NCI-H1092 treated with DMSO at 0.1 percent for 48 hours (cell line): Measurements from ENCODE around the gene CITED2.
"Not testable (repeated sequence)": the region's sequence is repeated elsewhere in the genome, so short reads cannot be mapped to it uniquely, and the experiment has no call there.

Source experiments
- DNase-seq: peaks from one replicate; lab custom pipeline; 2025; lab: John Stamatoyannopoulos, UW

The CITED2 gene

DNA sequence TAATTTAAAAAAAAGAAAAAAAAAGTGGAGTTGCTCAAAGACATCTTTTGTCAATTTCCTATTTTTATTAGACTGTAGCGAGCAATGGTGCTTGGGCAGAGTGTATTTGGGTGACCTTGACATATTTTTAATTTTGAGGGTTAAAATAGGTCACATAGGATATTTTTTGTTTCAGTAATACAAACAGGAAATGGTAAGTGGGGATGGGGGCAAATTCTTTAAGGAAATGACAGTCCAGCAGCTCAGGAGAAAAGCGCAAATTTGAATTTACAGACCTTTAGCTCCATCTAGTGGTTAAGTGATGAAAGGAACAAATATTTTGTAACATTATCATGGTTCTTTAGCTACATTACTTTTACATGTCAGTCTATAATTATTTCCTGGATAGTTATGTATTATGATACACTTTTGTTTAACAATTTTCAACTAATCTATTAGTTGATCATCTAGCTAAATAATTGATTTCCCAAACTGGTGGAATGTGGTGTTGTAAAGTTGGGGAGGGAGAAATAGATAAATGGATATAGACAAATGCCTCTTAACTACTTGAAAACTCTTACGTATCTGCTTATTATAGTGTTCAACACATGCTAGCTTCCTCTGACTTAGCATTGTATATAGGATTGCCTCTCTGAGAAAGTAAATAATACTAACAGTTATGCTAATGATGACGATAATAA, 10.0 kb downstream of the CITED2 start:
- peak; percentile 47 for DNase-seq

DNA sequence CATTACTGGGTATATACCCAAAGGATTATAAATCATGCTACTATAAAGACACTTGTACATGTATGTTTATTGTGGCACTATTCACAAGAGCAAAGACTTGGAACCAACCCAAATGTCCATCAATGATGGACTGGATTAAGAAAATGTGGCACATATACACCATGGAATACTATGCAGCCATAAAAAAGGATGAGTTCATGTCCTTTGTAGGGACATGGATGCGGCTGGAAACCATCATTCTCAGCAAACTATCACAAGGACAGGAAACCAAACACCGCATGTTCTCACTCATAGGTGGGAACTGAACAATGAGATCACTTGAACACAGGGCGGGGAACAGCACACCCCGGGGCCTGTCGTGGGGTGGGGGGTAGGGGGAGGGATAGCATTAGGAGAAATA, 10.7 kb downstream of the CITED2 start:
- DNase-seq, result not testable (repeated sequence)

DNA sequence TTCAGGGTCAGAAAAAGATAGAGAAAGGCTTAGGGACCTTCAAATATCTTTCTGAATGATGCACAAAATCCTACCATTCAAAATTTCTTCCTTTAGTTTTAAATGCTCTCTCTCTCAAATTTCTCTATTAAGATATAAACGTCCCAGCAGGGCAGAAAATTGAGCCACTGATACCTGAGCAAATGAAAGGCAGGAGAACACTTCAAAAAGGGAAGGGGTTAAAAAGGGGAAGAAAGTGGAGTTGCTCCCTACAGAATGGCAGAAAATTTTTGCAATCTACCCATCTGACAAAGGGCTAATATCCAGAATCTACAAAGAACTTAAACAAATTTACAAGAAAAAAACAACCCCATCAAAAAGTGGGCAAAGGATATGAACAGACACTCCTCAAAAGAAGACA, 11.3 kb downstream of the CITED2 start:
- not testable (repeated sequence) for DNase-seq

DNA sequence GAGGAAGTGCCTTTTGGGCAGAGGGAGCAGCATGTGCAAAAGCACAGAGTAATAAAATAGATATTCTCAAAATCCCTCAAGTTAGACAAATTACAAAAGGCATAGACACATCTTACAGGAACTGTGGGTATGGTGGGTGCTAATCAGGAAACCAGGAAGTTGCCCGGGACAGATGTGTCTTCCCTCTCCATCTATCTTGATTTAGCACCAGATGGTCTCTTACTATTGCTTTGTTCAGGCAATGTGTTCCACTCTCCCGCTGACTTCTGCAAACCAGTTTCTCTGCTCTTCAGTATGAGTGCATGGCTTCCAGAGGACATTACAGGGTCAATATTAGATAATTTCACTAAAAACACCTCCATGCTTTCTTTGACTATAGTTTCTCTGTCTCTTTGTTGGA, 13.2 kb downstream of the CITED2 start:
- DNase-seq, result no peak

DNA sequence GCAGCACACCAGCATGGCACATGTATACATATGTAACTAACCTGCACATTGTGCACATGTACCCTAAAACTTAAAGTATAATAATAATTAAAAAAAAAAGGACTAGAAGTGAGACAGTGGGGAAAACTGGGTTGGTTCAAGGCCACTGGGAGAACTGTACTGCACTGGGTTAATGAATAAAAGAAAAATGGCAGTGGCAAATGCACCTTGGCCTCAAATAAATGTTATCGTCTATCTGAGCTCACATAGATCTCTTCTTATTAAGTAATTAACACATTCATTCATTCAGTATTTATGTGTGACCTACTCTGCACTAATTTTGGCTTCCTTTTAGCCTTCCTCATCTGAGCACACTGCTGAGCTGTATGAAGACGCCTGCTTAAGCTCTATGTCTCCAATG, 17.5 kb downstream of the CITED2 start:
- no peak for DNase-seq

DNA sequence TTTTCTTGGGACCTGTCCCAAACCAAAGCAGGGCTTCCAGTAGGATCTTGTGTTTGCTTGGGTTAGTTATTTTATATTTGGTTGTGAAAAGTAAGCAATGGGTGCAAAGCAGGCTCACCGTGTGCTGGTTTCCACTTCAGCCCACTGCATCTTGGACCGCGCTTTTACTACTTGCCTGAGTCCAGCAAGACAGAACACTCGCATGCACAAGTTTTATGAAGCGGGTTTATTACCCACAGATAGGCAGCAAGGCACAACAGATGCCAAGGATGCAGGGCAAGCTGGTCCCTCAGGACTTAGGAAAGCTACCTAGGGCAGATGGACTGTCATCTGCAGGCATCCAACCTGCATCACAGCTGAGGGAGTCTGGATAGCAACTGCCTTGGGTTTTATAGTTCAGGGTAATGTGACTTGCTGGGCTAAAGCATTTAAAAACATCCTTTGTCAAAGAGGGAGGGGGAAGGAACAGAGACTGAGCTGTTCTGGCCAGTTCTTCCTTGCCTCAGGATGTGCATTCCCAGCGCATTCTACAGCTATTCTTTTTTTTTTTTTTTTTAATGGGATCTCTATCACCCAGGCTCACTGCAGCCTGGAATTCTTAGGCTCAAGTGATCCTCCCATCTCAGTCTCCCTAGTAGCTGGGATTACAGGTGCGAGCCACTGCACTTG, 18.5 kb downstream of the CITED2 start:
- no peak for DNase-seq

DNA sequence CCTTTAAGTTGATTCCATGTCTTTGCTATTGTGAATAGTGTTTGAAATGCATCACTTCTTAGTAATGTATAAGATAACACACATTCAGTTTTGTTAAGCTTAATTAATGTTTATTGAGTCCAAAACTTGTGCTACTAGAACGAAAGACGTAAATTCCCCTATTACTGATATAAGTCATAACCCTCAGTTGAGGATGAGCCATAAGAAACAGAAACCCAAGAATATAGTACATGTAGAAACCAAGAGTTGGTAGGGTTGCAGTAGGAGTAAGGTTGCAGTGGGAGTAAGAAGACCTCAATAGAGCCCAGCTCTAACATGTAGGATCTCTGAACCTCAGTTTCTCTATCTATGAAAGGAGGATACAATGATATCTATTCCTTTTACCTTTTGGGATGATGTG, 19.3 kb downstream of the CITED2 start:
- DNase-seq, result no peak

DNA sequence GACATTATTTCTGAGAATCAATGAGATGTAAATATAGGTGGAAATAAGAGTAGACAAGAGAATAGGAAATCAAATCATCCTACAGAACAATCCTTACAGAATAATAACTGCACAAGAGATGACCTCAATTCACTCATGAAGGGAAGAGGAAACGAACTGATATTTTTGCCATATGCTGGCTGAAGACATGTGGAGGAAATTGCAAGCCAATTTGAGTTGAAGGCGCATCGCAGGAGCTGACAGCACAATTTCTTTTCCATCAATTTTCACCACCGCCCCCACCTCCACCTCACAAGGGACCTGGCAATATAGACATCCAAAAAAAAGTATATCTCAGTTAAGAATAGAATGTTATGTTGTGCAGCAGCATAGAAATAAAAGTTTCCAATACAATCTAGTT, 20.3 kb downstream of the CITED2 start:
- DNase-seq, result no peak

DNA sequence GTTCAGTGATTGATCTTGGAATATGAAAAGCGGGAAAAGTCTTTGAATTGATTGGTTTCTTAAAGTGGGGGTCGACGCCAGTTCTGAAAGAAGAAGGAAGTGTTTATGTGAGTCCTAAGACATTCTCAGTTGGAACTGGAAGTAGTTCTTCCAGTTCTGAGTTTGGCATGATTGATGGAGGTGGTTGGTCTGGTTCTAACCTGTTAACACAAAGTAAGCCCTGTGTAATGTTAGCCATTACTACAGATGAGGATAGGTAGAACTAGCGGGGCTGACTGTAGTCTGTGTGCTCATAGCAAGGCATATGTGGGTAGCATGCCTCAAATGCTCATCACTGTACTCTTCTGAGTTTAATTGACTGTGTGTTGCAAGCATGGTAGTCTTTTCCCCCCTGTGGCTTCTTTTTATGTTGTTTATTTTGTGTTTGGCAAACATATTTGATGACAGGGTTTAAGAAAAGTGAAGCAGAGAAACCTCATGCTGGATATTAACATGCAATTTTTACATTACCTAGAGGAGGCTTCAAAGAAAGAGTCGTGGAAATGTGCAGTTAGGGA, 24.9 kb downstream of the CITED2 start:
- no peak for DNase-seq

DNA sequence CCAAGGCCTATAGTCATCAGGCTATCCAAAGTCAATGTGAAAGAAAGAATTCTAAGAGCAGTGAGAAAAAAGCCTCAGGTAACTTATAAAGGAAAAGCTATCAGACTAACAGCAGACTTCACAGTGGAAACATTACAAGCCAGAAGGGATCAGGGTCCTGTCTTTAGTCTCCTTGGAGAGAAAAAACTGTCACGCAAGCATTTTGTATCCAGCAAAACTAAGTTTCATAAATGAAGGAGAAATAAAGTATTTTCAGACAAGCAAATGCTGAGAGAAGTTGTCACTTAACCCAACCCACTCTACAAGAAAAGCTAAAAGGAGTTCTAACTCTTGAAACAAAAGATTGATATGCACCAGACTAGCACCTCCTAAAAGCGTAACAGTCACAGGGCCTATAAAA, 28.1 kb downstream of the CITED2 start:
- no peak for DNase-seq

DNA sequence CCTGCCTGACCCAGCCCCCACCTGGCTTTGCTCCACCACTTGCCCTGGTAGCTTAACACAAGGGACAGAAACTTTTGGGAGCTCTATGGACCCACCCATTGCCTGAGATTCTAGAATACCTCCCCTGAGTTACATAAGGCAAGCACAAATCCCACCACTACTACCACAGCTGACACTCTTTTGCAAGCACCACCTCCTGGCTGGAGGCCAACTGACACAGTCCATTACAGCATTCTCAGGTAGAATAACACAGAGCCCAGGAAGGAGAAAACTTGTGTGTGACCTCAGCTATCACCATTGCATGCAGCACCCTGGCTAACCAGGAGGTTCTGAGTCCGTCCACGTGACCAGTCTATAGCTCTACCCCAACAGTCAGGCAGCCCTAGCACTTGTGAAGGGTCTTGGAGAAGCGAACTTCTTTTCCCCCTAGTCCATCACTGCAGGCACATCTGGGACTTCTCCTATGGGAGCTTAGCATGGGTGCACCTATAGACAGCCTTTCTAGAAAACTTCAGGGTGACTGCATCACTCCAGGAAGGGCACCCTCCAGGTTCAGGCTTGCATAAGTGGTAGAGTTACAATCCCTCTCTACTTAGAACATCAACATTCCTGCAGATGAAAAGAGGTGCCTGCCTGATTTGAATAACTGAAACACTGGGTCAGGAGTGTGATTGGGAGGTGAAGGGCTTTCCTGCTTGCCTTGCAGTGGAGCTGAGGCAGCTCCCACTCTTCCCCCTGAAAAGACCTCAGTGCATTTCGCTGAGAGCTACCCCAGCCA, 30.1 kb downstream of the CITED2 start:
- no peak for DNase-seq

DNA sequence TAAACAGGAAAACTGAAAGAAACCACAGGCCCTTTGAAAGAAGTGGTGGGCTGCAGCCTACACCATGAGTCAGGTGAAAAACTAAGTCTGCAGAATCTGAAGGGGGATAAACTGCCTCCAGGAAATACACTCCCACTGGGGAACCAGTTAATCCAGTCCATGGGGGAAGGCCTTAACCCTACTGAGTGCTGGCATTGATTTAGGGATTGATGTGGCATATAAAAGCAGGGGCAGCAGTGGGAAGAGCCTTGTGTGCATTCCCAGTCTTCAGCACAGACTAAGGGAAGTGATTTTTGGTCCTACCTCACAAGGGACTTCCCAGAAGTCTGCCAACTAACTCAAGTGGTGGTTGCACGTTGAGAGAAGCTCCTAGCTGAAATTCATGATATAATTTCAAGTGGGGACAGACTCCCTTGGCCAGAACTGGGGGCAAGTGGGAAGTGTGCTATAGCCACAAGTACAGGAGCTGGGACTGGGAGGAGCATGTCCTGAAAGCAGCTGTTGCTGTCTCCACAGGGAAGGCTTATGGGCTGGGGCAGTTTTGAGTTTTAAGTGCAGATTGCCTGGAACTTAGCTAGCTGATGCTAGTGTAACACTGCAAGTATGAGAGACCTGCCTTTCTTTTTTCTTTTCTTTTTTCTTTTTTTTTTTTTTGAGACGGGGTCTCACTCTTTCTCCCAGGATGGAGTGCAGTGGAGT, 31.2 kb downstream of the CITED2 start:
- no peak for DNase-seq

DNA sequence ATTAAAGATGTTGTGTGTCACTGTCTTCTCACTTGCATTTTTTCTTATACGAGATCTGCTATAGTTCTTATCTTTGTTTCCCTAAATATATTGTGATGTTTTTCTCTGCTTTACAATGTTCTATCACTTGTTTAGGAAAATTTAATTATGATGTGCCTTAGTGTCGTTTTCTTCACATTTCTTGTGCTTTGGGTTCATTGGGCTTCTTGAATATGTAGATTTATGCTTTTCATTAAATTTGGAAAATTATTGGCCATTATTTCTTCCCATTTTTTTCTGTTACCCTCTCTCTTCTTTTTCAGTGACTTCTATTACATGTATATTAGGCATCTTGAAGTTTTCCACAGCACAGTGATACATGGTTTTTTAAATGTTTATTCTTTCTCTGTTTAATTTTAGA, 33.4 kb downstream of the CITED2 start:
- DNase-seq, result no peak

DNA sequence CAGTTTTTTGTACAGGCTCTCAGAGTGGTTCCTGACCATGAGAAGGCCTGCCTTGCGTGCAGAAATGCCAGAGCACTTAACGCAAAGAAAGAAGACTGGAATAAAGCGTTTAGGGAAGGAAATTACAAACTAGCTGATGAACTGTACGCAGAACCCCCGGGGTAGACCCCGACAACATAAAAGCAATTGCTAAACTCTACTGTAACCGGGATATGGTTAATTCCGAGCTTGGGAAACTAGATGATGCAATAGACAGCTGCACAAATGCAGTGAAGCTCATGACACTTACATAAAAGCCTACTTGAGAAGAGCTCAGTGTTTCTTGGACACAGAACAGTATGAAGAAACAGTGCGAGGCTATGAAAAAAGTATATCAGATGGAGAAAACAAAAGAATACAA, 35.7 kb downstream of the CITED2 start:
- DNase-seq, result no peak

DNA sequence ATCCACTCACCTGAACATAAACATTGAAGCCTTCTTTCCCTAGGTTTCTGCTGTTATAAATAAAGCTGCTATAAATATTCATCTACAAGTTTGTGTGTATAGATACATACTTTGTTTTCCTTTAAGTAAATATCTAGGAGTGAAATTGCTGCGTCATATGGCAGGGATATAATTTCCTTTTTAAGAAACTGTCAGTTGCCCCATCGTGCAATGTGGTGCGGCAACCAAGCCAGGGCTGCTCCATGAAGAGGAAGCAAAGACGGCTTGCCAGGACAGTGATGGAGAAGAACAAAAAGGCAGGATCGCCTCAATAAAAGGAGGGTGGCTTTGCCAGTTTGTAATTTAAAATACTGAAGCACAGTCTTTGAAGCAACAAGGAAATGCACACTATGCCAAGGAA, 36.6 kb downstream of the CITED2 start:
- DNase-seq, result no peak

DNA sequence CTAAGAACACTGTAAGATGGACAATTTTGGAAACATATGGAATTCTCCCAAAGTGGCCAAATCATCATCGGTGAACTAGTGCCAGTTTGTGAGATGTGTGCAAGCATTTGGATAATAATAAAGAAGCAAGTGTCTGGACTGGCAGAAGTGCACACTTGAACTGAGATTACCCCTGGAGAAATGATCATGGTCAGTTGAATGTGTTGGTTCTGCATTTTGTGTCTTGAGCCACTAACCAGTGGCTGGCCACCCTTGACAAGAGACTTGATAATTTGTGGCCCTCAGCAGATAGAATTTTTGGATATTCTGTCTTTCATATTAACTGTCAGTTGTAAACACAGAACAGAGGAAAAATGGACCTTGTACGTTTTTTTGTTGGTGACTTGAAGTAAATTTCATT, 37.4 kb downstream of the CITED2 start:
- no peak for DNase-seq

DNA sequence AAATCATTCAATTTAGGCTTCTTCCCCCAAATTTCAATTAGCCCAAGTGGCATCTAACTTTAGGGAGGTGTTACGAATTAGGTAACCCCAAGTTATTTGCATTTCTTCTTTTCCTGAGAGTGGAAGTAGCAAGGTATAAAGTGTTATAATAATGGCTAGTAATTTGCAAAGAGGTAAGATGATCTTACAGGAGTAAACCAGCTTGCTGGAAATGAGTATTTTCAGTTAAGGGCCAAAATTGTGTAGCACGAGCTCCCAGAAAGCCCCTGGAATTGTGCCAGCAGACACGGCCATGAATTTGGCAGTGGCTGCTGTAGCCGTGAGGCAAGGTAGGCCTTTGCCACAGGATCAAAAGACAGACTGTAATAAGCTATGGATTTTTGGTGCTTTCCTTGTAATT, 38.0 kb downstream of the CITED2 start:
- peak; percentile 58 for DNase-seq

DNA sequence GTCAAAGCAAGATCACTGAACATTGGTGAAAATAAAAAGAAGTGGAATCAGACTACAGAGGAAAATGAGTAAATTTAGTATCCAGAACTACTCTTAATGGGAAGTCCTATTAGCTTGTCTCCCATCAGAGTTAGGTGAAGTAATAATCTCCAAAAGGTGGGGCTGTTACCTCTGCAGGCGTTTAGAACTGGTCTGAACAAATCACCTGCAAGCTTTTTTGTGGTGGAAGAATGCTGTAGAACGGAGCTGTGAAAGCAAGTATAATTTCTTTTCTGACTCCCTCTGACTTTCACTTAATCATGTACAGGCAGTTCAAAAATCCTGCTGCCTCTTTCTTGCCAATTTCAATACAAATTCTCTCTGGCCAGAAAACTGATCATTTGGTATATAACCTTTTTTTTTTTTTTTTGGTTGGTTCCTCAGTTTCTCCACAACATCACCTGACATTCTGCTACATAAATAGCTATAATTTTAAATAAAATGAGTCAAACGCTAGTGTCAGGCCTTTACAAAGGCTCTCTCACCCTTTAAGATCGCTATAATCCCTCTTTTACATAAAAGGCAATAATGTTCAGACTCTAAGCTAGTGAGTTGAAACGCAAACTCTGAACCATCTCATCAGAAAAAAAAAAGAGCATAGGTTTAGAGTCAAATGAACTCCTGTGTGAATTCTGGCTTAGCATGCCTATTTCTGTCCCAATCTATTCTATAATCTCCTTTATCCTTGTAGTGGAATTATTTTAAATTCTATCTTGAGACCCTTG, 38.8 kb downstream of the CITED2 start:
- no peak for DNase-seq

DNA sequence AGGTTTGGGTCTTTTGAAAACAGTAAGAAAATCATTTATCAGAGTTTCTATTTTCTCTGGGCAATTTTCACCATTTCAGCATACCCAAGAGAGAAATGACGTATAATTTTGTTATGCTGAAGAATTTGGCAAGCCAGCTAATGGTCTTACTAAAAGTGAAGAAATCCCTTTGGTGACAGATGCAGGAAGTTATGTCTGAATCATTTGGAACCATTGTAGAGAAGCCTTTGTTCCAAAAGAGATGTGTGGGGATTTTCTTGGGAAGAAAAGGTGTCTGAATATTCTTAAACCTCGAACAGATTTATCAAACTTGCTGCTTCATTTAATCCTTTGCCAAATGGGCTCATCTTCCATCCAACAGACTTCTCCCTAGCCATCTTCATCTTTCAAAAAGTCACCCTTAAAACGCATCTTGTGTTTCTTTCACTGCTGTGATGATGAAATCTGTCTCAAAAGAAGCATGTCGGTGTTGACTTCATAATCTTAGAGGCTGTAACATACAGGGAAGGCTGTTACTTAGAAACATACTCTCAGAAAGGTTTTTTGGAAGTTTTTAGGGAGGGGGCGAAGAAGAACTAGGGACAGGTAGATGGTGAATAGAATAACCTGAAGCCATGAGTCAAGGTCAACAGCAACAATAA, 39.5 kb downstream of the CITED2 start:
- DNase-seq, result no peak

DNA sequence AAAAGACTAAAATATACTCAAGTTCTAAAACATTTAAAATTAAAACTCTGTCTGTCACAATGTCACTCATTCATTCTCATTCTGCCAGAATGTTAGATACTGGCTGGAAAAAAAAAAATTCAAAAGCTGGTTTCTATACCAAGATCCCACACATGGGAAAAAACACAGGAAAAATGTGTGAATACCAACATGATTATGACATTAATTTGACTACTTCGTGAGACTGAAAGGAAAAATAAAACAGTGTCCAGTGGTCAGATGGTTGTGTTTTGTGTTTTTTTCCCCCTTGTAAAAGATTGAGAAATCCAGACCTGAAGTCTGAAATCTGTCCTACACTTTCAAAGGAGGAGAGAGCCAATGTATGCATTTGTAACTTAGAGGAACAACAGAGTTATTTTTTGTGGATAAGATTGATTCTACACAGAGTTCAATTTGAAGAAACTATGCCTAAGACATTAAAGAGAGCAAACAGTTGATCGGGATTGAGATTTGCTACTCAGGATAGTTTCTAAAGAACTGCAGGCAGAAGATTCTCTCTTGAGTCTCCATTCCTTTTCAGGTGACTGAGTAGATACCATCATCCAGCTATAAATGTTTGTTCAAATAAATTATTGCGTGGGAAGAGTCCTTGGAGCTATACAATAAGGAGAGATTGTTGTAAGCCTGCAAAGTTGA, 43.5 kb downstream of the CITED2 start:
- DNase-seq, result no peak

DNA sequence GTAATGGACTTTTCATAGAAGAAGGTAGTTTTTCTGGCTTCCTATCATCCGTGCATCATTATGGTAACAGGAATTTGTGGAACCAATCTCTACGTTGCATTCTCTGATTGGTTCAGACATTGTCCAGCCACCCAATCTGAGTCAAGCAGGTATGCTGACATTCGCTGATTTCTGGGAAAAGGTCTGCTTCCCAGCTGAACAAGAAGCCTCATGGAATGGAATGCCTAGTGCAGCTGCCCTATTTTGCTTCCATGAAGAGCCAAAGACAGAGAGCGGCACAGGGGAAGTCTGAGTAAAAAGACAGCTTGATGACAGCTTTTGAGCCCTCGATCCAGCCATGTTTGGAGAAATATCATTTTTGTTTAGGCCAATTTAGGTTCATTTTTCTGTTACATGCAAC, 44.1 kb downstream of the CITED2 start:
- no peak for DNase-seq
